DMS153 treated with DMSO at 0.1 percent for 48 hours (cell line): ENCODE results near the gene HOXC13.

ENCODE experiments used
- DNase-seq: peaks from one replicate; lab custom pipeline; 2025; ENCODE audit not compliant: unreplicated experiment; lab: John Stamatoyannopoulos, UW

HOXC13 gene

DNA sequence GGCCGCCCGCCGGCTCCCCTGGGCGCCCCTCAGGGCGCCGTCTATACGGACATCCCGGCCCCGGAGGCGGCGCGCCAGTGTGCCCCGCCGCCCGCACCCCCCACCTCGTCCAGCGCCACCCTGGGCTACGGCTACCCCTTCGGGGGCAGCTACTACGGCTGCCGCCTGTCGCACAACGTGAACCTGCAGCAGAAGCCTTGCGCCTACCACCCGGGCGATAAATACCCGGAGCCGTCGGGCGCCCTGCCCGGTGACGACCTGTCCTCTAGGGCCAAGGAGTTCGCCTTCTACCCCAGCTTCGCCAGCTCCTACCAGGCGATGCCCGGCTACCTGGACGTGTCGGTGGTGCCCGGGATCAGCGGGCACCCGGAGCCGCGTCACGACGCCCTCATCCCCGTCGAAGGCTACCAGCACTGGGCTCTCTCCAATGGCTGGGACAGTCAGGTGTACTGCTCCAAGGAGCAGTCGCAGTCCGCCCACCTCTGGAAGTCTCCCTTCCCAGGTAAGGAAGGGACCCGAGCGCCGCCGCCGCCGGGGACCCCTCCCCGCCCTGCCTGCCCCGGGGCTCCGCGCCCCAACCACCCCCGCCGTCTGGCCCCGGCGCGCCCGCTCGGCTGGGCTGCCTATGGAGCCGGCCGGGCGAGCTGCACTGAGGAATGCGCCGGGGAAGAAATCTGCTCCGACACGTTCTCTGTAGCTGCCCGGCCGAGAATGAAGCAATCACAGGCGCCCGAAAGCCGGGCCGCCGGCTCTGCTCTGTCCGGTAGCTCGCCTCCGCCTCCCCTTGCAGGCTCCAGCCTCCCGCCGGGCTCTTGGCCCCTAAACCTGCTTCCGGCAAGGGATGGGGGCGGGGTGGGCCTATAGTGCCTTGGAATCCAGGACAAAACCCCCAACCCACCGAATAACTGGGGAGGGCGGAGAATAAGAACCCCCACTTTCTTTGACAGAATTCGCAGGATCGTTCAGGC, 794 bp downstream of the HOXC13 start:
- no peak for DNase-seq

- DNase-seq, result no peak
These were observed 1.9 kb downstream of the HOXC13 start for GRCh38 chr12:53940443-53941014.

GRCh38 chr12:53941187-53941586, 2.6 kb downstream of the HOXC13 start:
- no peak for DNase-seq

GRCh38 chr12:53941750-53942149, 3.1 kb downstream of the HOXC13 start:
- DNase-seq, result no peak

- no peak for DNase-seq
These were observed 3.9 kb downstream of the HOXC13 start for GRCh38 chr12:53942467-53942997.

DNA sequence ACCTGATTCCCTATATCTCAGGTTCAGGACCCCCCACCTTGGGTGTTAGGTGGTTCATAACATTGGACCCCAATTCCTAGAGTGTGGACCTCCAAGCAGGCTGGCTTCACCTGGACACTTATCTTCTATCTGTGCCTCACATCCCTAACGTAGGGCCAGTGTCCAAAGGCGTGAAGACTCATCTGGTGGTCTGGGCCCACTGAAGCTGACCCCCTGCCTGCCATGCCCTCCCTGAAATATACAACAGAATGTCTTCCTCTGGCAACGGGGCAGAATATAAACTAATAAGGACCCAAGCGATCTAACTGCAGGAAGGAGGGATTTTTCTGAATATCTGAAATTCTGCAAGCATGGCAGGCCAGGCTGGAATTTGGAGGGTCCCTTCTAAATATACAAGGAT, 5.6 kb downstream of the HOXC13 start:
- no peak for DNase-seq

- DNase-seq, result no peak
These were observed 6.5 kb downstream of the HOXC13 start for GRCh38 chr12:53944907-53945847.

GRCh38 chr12:53947743-53948142, 9.1 kb downstream of the HOXC13 start:
- DNase-seq, result no peak

- no peak for DNase-seq
These were observed 10.3 kb downstream of the HOXC13 start for GRCh38 chr12:53948650-53949593.

GRCh38 chr12:53949631-53950436, 11.2 kb downstream of the HOXC13 start:
- no peak for DNase-seq

DNA sequence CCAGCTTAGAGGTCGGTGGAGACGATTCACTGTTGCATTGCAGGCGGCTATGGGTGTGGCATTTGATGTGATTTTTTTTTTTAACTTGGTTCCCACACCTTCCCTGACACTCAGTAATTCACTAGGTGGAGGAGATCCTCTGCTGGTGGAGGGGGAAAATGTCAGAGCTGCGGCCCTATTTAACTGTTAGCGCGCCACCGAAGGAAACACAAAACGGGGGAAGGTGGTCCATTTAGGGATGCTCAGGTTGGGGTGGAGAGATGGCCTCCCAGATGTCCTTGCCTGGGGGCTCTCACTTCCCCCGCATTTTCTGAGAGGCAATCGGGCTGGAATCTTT, 11.8 kb downstream of the HOXC13 start:
- no peak for DNase-seq

- DNase-seq, result no peak
These were observed 12.4 kb downstream of the HOXC13 start for GRCh38 chr12:53950789-53951576.

DNA sequence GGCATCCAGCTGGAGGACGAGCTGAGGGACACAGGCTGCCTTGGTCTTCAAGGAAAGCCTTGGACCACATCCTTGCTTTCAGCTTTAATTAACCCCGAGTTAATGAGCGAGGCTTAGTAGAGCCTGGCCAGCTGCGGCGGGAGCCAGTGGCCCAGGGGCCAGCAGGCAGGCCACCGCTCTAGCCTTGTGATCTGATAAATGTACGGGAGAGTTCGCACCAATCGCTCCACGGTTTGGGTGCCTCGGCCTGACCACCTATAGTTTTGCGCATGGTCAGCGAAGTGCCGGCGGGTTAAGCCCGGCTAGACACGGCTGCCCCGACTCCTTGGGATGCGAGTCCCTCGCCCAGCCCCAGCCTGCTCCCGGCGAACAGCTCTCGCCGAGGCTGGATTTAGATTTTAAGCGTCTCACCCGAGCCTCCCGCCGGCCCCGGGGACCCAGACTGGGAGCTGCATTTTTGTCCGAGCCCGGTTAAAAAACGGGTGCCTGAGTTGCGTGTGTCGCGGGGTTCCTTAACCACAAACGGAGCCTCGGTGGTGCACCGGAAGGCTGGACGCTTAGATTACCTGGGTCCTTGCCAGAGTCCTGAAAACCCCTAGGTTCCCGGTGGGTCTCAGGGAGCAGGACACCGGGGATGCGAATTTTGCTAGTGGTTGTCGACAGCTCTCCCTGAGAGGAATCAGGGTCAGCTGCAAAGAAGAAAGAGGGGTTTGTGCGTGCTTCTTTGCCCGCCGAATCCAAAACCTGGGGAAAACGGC, 13.1 kb downstream of the HOXC13 start:
- no peak for DNase-seq

DNA sequence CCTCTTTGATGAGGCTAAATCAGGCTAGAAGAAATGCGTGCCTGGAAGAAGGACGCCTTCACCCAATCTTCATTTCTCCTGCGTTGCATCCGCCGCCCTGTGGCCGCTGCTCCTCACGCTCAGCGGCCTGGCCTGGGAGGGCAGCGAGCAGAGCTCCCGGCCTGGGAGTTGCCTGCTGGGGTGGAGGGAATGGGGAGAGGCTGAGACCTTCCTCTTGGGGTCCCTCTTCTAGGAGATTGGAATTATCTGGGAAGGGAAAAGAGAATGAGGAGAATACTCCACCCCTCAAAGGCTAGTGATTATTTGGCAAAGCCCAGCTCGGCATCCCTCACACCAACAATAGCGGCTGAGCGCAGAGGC, 13.7 kb downstream of the HOXC13 start:
- DNase-seq, result no peak

DNA sequence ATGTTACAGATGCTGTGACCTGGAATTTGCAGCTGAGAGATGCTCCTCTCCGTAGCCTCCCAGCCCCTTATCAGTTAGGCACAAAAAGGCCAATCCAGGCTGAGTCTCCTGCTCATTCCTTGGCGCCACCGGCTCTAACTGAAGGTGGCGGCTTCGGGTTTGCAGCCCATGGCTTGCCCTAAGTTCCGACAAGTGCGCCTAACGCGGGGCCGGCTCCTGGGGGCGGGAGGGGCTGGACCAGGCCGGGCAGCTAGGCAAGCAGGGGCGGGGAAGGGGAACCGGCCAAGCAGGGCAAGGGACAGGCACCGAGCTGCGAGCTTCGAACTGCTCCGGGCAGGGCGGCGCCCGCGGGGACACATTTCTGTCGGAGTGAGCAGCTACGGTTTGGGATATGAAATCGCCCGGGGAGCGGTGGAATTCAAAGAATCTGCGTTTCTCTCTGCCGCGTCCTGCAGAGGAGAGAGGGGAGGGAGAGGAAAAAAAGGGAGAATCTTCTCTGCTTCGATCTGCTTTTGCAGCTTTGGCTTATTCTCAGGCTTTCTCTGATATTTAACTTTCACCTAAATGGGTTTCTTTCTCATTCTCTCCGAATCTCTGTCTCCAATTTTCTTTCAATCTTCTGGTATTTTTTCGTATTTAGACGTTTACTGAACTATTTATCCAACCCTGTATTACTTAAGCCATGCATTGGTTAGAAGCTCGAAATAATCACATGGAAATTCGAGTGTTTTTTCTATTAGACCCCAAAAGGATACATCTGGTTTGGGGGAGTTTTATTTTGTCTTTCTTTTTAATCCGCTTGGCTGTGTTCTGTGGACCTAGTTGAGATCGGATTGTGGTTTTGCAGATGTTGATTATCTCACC, 14.5 kb downstream of the HOXC13 start:
- no peak for DNase-seq

- no peak for DNase-seq
These were observed 15.4 kb downstream of the HOXC13 start for GRCh38 chr12:53953831-53954693.
